Measurements from ENCODE around the gene DENND5A. TPM values are rescaled to one million over a fixed set of nuclear protein-coding genes. Genes with fewer than 3 reads are reported as not detected.

DENND5A gene
- total RNA-seq, 1 experiment from 2014 or later: 58.0 TPM

GRCh38 chr11:9125185-9125886, 139.8 kb downstream of the DENND5A start:
- Mint-ChIP-seq H3K27ac (ENCODE audit: unreplicated experiment) (no peak overlapping the region), H3K27me3 (ENCODE audit: insufficient read depth, unreplicated experiment) (no peaks in the 10 kb centered on the region), H3K36me3 (ENCODE audit: insufficient read depth, unreplicated experiment) (no peaks in the 10 kb centered on the region), H3K4me3 (ENCODE audit: unreplicated experiment) (no peak overlapping the region), H3K4me1 (ENCODE audit: low read depth, unreplicated experiment) (peaks cover 18% of the 10 kb centered on the region), H3K9me3 (ENCODE audit: unreplicated experiment) (no peaks in the 10 kb centered on the region)
- H3K36me3 ChIP-seq (ENCODE audit: control insufficient read depth, insufficient read depth, low read length): no peaks in the 10 kb centered on the region
- ChIA-PET CTCF (no interaction called here), POLR2A (no interaction called here)
- H3K9me3 ChIP-seq: no peaks in the 10 kb centered on the region
- no peak overlapping the region for H3K4me3 ChIP-seq (ENCODE audit: low read depth, low read length)
- intact Hi-C loops (cut with micrococcal nuclease; ENCODE audit: unreplicated experiment): no loop called here
- no peak for TF ChIP-seq CTCF (IDR thresholded peaks at IDR 0.05; ENCODE audit: insufficient read depth in 1 of 2, low read depth in 1 of 2, low read length in 1 of 2, severe bottlenecking in 1 of 2, unreplicated experiment in 1 of 2)
- H3K4me1 ChIP-seq: no peaks in the 10 kb centered on the region
- H3K27me3 ChIP-seq (replicated peaks; ENCODE audit: control insufficient read depth, insufficient read depth, low read length): no peaks in the 10 kb centered on the region
- DNase-seq: no peak
- no TSS peak for BruUV-seq (replicated peaks)

GRCh38 chr11:9123595-9124304, 141.4 kb downstream of the DENND5A start:
- peaks cover 18% of the 10 kb centered on the region for H3K4me1 Mint-ChIP-seq (ENCODE audit: low read depth, unreplicated experiment)
- no peaks in the 10 kb centered on the region for H3K27me3 Mint-ChIP-seq (ENCODE audit: insufficient read depth, unreplicated experiment)
- no peaks in the 10 kb centered on the region for H3K9me3 Mint-ChIP-seq (ENCODE audit: unreplicated experiment)
- intact Hi-C loops (cut with micrococcal nuclease; ENCODE audit: unreplicated experiment): no loop called here
- no TSS peak for BruUV-seq (replicated peaks)
- no peaks in the 10 kb centered on the region for H3K36me3 Mint-ChIP-seq (ENCODE audit: insufficient read depth, unreplicated experiment)
- H3K4me3 Mint-ChIP-seq (ENCODE audit: unreplicated experiment): no peak overlapping the region
- Histone ChIP-seq H3K27me3 (replicated peaks; ENCODE audit: control insufficient read depth, insufficient read depth, low read length) (no peaks in the 10 kb centered on the region), H3K4me1 (no peaks in the 10 kb centered on the region), H3K9me3 (no peaks in the 10 kb centered on the region), H3K4me3 (ENCODE audit: low read depth, low read length) (no peak overlapping the region), H3K36me3 (ENCODE audit: control insufficient read depth, insufficient read depth, low read length) (no peaks in the 10 kb centered on the region)
- CTCF ChIA-PET: interaction anchor here (0.5 kb wide), 1 partner anchor 119 kb away, joined by 4 read pairs; no protein-coding TSS in a partner anchor
- TF ChIP-seq CTCF (IDR thresholded peaks at IDR 0.05; ENCODE audit: insufficient read depth in 1 of 2, low read depth in 1 of 2, low read length in 1 of 2, severe bottlenecking in 1 of 2, unreplicated experiment in 1 of 2): no peak
- DNase-seq: no peak
- POLR2A ChIA-PET: no interaction called here
- no peak overlapping the region for H3K27ac Mint-ChIP-seq (ENCODE audit: unreplicated experiment)

GRCh38 chr11:9121469-9121796, 143.7 kb downstream of the DENND5A start:
- no peak for DNase-seq
- intact Hi-C loops (cut with micrococcal nuclease; ENCODE audit: unreplicated experiment): loop anchor here (1.0 kb wide), 1 partner anchor 106 kb away; no protein-coding TSS in a partner anchor
- Histone ChIP-seq H3K4me3 (ENCODE audit: low read depth, low read length) (no peak overlapping the region), H3K36me3 (ENCODE audit: control insufficient read depth, insufficient read depth, low read length) (no peaks in the 10 kb centered on the region), H3K9me3 (no peaks in the 10 kb centered on the region), H3K27me3 (replicated peaks; ENCODE audit: control insufficient read depth, insufficient read depth, low read length) (no peaks in the 10 kb centered on the region), H3K4me1 (no peaks in the 10 kb centered on the region)
- Mint-ChIP-seq H3K4me3 (ENCODE audit: unreplicated experiment) (no peak overlapping the region), H3K27me3 (ENCODE audit: insufficient read depth, unreplicated experiment) (no peaks in the 10 kb centered on the region), H3K9me3 (ENCODE audit: unreplicated experiment) (no peaks in the 10 kb centered on the region), H3K4me1 (ENCODE audit: low read depth, unreplicated experiment) (peaks cover 6% of the 10 kb centered on the region), H3K27ac (ENCODE audit: unreplicated experiment) (no peak overlapping the region), H3K36me3 (ENCODE audit: insufficient read depth, unreplicated experiment) (no peaks in the 10 kb centered on the region)
- BruUV-seq (replicated peaks): no TSS peak
- ChIA-PET POLR2A (no interaction called here), CTCF (no interaction called here)
- no peak for TF ChIP-seq CTCF (IDR thresholded peaks at IDR 0.05; ENCODE audit: insufficient read depth in 1 of 2, low read depth in 1 of 2, low read length in 1 of 2, severe bottlenecking in 1 of 2, unreplicated experiment in 1 of 2)

Measured in Caco-2 (cell line).